Activated naive CD4-positive, alpha-beta T cell treated with anti-CD3 and anti-CD28 coated beads, Interleukin-2, amount 50 U/mL, for 24 hours (primary cell): ENCODE data around the gene ALOX5.

Experiments used
- H3K27ac Mint-ChIP-seq: one replicate; pipeline ENCODE4 v1.8.0; 2021; ENCODE audit warnings: mild to moderate bottlenecking, mixed read lengths
- H3K27me3 Mint-ChIP-seq: one replicate; pipeline ENCODE4 v1.8.0; 2021; ENCODE audit warnings: mixed read lengths
- H3K36me3 Mint-ChIP-seq: one replicate; pipeline ENCODE4 v1.8.0; 2021; ENCODE audit warnings: mixed read lengths
- H3K4me1 Mint-ChIP-seq: one replicate; pipeline ENCODE4 v1.8.0; 2021; ENCODE audit warnings: mixed read lengths
- H3K4me3 Mint-ChIP-seq: one replicate; pipeline ENCODE4 v1.8.0; 2021; ENCODE audit warnings: mild to moderate bottlenecking, mixed read lengths
- H3K9me3 Mint-ChIP-seq: one replicate; pipeline ENCODE4 v1.8.0; 2021; ENCODE audit warnings: mixed read lengths

Gene ALOX5

DNA sequence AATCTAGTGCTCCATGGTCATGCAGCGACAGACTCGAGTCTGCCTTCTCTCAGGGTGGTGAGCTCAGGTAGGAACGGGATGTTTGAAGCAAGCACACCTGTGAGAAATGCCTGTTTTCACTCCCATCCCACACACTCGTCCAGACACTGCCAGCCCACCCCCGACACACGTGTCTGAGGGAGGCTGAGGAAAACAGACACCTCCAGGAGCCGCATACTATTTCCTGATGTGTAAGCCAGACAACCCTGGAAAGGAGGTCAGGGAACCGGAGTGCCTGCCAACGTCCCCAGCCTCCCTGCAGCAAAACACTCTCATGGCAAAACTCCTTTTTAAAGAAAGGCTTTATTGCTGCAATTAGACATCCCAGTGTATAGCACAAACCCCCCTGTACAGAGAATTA lies 80.2 kb downstream of the ALOX5 start:
- Mint-ChIP-seq H3K9me3 (no peaks in the 10 kb centered on the region), H3K27ac (no peak overlapping the region), H3K4me1 (peaks cover 3% of the 10 kb centered on the region), H3K4me3 (no peak overlapping the region), H3K27me3 (no peaks in the 10 kb centered on the region), H3K36me3 (peaks cover 17% of the 10 kb centered on the region)

DNA sequence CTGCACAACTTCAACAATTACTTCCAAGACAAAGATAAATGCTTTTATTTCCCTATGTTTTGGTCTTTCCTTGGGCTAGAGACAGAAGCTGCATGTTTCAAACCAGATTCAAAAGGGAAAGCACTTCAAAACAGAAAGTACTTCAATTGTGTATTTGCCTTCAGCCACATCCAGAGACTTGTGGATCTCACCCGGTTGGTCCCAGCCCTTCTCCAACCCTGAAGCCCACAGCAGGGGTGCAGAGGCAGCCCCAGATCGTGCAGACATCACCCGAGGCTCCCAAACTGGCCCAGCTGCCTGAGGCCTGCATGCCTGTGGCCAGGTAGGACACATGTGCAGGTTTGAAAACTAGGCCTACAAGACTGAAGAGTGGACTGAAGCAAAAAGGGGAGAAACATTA lies 80.8 kb downstream of the ALOX5 start:
- Mint-ChIP-seq H3K27ac (peak overlapping the region; percentile 76), H3K27me3 (no peaks in the 10 kb centered on the region), H3K9me3 (no peaks in the 10 kb centered on the region), H3K36me3 (peaks cover 17% of the 10 kb centered on the region), H3K4me3 (no peak overlapping the region), H3K4me1 (peaks cover 3% of the 10 kb centered on the region)

DNA sequence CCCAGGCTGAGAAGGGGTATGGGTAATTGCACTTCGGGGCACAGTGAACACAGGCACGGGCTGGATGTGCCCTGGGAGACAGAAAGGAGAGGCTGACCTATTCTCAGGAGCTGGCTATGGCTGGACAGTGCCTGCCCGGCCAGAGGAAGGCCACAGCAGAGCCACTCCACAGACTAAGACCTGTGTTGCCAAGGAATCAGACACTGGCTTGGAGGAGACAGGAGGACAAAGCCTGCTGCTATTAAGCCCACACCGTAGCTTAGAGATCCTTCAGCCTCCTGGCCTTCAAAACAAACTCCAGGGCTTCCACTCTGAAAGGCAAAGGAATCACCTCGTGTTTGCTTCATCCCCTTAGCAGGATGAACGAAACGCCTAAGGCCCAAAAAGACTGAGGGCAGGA lies 82.2 kb downstream of the ALOX5 start:
- H3K27ac Mint-ChIP-seq = no peak overlapping the region
- peaks cover 3% of the 10 kb centered on the region for H3K4me1 Mint-ChIP-seq
- H3K4me3 Mint-ChIP-seq = no peak overlapping the region
- H3K36me3 Mint-ChIP-seq = peaks cover 22% of the 10 kb centered on the region
- H3K9me3 Mint-ChIP-seq = no peaks in the 10 kb centered on the region
- H3K27me3 Mint-ChIP-seq = no peaks in the 10 kb centered on the region

DNA sequence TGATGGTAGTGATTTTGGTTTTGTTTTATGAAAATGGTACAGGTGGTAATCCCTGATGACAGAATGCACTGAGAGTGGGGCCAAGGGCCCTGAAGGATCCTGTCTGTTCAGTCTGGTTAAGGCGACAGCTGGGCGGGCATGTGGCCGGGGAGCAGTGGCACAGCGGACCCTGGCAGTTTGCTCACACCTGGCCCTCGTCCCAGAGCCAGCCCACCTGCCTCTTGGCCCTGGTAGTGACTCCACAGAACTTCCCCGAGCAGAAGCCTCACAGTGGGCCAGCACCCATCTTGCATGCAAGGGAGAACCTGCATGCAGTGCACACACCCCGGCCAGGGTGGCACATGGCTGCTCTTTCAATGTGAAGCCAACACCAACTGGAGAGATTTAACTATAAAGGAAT lies 82.8 kb downstream of the ALOX5 start:
- H3K27ac Mint-ChIP-seq = no peak overlapping the region
- no peak overlapping the region for H3K4me3 Mint-ChIP-seq
- no peaks in the 10 kb centered on the region for H3K9me3 Mint-ChIP-seq
- H3K27me3 Mint-ChIP-seq = no peaks in the 10 kb centered on the region
- peaks cover 22% of the 10 kb centered on the region for H3K36me3 Mint-ChIP-seq
- H3K4me1 Mint-ChIP-seq = peaks cover 3% of the 10 kb centered on the region

DNA sequence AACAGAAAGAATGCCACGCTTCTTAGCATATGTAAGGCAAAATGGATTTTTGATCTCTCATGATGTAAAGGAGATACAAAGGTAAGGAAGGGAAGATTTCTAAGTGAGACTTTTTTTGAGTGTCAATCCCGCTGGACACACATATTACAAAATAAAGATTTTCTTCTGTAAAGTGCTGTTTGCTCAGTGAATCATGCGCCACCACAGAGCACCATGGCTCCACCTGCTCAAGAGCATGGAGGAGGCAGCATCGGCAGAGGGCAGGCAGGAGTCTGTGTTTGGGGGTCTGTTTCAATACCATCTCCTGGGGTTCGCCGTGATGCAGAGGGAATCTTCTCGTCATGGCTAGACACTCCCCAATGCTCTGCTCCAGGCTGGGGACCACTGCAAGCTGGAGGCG lies 83.5 kb downstream of the ALOX5 start:
- H3K27me3 Mint-ChIP-seq = no peaks in the 10 kb centered on the region
- no peak overlapping the region for H3K27ac Mint-ChIP-seq
- H3K4me1 Mint-ChIP-seq = peaks cover 3% of the 10 kb centered on the region
- H3K9me3 Mint-ChIP-seq = no peaks in the 10 kb centered on the region
- no peak overlapping the region for H3K4me3 Mint-ChIP-seq
- peaks cover 24% of the 10 kb centered on the region for H3K36me3 Mint-ChIP-seq

DNA sequence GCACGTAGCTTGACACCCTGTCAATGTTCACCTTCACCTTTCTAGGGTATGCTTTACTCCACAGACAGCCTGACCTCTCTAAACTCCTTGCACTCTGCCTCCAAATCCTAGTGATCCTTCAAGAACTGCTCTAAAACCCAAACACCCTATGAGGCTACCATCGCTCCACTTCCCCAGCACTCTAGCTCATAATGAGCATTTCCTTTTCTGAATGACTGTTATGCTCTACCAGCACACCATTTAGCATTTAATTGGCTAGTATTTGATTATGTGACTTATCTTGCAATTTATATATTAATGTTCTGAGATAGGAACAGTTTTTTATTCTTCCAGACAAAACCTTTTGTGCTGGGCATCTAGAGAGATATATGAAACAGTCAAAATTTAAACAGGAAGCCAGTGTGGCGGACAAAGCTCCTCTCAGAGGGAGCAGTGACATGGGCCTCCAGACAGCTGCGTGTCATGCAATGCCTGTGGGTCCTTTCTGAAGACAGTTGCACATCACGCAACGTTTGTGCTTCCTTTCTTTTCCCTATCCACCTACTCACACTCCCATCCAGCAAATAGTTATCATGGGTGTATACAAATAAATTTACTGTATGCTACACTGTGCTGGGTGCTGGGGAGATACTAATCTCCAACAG lies 86.3 kb downstream of the ALOX5 start:
- Mint-ChIP-seq H3K4me1 (peaks cover 11% of the 10 kb centered on the region), H3K4me3 (no peak overlapping the region), H3K27me3 (no peaks in the 10 kb centered on the region), H3K27ac (no peak overlapping the region), H3K9me3 (no peaks in the 10 kb centered on the region), H3K36me3 (peaks cover 24% of the 10 kb centered on the region)

DNA sequence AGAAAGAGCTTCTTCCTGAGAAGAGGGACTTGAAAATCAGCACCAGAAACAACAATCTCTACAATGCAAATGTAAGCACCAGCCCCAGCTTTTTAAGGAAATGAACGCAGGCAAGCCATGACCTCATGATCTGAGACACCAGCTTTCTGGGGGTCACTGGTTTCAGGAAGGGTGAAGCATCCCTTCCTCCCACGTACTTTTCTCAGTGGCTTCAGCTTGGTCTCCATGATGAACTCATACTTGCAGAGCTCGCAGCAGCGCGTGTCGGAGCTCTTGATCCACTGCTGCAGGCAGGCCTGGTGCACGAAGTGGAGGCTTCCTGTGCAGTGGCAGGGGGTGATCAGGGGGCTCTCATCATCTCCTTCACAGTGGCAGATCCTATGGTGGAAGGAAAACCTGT lies 87.0 kb downstream of the ALOX5 start:
- Mint-ChIP-seq H3K36me3 (peaks cover 24% of the 10 kb centered on the region), H3K27ac (no peak overlapping the region)

DNA sequence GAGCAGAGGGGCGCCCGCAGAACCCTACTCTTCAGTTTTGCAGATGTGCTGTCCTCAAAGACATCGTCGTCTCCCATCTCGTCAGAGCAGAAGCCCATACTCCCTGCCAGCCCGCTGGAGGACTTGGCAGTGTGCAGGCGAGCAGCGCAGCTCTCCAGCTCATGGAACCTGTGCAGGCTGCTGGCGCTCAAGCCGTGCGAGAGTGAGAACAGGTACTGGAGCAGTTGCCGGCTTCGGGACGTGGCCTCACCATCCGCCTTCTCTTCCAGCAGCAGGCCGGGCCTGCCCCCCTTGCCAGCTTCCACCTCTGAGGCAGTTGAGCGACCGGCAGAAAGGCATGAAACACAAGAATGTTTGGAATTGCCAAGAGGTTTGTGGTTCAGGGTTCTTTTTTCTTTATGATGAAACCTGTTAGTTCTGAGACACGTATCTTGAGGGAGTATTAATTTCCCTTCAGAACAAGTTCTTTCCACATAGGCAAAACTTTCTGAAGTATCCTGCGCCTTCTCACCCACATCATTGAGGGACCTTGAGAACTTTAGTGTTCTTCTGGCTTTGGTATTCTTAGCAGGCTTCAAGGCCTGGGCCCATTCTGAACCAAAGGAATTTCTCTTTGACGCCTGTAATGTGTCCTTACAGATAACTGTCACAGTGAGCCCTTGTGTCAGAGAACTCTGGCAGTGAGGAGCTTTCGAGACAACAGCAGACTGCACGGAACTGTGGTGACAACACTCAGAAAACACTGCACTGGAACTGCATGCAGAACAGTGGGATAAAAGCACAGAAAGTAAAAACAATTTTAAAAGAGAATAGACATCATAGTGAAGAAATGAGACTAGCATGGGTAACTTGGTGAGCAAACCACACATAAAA lies 89.5 kb downstream of the ALOX5 start:
- Mint-ChIP-seq H3K4me1 (peaks cover 17% of the 10 kb centered on the region), H3K27me3 (no peaks in the 10 kb centered on the region), H3K36me3 (peaks cover 15% of the 10 kb centered on the region), H3K9me3 (no peaks in the 10 kb centered on the region), H3K4me3 (no peak overlapping the region), H3K27ac (no peak overlapping the region)

More for the DNA sequence above, 87.0 kb downstream of the ALOX5 start:
- H3K27me3 Mint-ChIP-seq = no peaks in the 10 kb centered on the region
- peaks cover 17% of the 10 kb centered on the region for H3K4me1 Mint-ChIP-seq
- no peaks in the 10 kb centered on the region for H3K9me3 Mint-ChIP-seq
- H3K4me3 Mint-ChIP-seq = no peak overlapping the region

DNA sequence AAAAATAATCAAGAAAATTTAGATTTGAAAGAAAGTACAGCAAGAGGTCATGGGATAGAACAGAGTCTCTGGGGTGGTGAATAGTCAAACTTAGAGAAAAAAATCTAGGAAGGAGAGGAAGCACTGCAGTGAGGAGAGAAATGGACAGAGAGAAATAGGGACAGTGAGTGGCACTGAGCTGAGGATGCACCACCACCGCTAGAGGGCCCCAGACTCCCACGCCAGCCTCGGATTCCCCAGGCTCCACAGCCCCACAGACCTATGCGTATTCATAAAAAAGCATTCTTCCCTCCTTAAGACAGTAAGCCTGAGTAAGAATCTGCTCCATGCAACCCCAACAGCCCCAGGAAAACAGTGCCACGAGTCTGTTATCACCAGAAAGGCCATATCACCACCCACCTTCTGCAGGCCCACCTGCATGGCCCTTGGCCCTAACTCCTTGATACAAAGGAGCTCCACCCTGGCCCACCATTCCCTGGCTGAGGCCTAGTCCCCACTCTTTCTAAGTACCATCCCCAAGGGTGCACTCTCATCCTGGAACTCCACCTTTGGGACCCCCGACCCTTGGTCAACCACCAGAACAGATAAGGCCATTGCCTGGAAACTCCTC lies 91.0 kb downstream of the ALOX5 start:
- Mint-ChIP-seq H3K4me3 (no peak overlapping the region), H3K27me3 (no peaks in the 10 kb centered on the region), H3K9me3 (no peaks in the 10 kb centered on the region), H3K36me3 (peaks cover 8% of the 10 kb centered on the region), H3K27ac (peak overlapping the region; percentile 19), H3K4me1 (peaks cover 26% of the 10 kb centered on the region)

DNA sequence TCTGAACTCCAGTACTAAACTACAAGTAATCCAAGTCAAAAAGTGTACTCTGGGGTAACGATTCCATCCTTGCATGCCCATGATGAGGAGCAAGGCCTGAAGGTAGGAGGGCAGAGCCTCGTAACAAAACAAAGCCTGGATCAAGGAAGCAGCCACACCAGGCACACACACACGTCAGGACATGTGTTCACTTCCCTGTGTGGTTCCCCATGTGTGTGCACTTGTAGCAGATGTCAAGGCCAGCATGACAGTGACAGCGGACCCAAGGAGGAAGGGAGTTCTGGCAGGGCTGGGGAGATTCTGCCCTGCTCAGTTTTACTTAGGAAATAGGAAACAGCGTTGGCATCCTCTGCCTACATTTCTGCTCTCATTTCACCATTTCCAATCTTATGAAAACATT lies 92.8 kb downstream of the ALOX5 start:
- Mint-ChIP-seq H3K4me3 (no peak overlapping the region), H3K4me1 (peaks cover 41% of the 10 kb centered on the region), H3K36me3 (peaks cover 2% of the 10 kb centered on the region), H3K27ac (no peak overlapping the region), H3K27me3 (no peaks in the 10 kb centered on the region), H3K9me3 (no peaks in the 10 kb centered on the region)

DNA sequence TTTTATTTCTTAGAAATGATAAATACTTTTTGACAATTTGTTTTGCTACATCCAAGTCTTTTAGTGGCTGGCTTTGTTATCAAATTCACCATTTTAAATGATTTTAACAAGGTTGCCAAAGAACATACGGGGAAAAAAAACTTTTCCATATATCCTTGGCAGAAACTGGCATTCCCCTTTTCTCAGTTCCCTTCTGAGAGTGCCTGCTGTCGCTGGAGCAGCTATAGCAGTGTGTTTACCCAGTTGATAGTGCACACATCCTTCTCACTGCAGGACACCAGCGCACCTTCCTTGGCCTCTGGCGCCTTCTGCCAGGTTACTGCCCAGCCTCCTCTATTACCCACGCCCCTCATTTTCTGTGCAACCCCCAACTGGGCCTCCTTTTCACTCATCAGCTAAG lies 94.1 kb downstream of the ALOX5 start:
- no peak overlapping the region for H3K4me3 Mint-ChIP-seq
- peaks cover 49% of the 10 kb centered on the region for H3K4me1 Mint-ChIP-seq
- no peaks in the 10 kb centered on the region for H3K27me3 Mint-ChIP-seq
- H3K9me3 Mint-ChIP-seq = no peaks in the 10 kb centered on the region
- no peaks in the 10 kb centered on the region for H3K36me3 Mint-ChIP-seq
- H3K27ac Mint-ChIP-seq = no peak overlapping the region

DNA sequence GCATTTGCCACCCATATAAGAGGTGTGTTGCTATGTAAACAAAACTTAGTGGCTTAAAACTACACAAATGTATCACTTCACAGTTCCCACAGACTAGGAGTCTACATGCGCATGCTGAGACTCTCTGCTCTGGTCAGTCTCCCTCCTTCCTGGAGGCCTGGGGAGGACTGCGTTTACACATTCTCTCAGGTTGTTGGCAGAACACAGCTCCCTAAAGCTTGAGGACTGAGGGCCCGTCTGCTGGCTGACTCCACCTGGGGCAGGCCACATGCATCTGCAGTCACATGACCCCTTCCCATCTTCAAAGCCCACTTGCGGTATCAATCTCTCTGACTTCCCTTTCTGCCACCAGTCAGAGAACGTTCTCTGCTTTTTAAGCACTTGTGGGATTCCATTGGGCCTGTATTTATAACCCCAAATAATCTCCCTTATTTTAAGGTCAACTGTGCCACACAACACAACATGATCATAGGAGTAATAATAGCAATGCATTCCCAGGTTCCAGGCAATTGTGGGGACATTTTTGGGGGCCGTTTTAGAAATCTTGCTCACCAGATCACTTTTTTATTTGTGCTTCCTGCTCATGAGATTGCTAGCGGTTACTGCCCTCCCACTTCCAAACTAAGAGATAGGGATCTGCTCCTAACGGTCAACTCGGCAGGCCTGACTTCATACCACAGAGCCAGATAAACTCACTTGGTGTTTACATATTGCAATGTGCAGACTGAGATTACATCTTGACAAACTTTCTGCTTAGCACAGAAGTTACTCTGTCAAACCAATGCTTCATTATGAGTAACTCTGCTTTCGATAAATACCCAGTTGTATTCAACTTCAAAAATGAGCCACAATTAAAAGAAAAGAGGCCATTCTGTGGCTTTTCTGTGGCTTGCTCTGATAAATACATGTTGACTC lies 96.3 kb downstream of the ALOX5 start:
- Mint-ChIP-seq H3K36me3 (no peaks in the 10 kb centered on the region), H3K27ac (peak overlapping the region; percentile 94), H3K27me3 (no peaks in the 10 kb centered on the region), H3K9me3 (no peaks in the 10 kb centered on the region), H3K4me3 (peak overlapping the region; percentile 43), H3K4me1 (peaks cover 38% of the 10 kb centered on the region)

DNA sequence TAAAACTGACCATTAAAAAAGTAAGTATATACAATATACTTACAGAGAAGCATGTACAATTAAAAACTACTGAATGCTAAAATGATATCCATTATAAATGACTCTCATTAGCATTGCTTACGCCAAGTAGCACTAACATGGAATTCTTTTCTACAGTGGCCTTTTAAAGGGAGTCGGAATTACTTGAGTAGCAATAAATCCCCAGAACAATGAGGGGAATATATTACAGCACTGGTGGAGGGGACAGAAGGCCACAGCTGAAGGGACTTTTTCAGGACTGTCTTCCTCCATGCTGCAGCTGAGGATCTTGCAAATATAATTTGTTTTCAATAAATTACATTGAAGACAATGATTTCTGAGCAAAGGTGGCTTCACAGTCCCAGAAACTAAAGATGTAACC lies 97.0 kb downstream of the ALOX5 start:
- Mint-ChIP-seq H3K27me3 (no peaks in the 10 kb centered on the region), H3K27ac (no peak overlapping the region), H3K4me3 (no peak overlapping the region), H3K36me3 (peaks cover 4% of the 10 kb centered on the region), H3K4me1 (peaks cover 32% of the 10 kb centered on the region), H3K9me3 (no peaks in the 10 kb centered on the region)

DNA sequence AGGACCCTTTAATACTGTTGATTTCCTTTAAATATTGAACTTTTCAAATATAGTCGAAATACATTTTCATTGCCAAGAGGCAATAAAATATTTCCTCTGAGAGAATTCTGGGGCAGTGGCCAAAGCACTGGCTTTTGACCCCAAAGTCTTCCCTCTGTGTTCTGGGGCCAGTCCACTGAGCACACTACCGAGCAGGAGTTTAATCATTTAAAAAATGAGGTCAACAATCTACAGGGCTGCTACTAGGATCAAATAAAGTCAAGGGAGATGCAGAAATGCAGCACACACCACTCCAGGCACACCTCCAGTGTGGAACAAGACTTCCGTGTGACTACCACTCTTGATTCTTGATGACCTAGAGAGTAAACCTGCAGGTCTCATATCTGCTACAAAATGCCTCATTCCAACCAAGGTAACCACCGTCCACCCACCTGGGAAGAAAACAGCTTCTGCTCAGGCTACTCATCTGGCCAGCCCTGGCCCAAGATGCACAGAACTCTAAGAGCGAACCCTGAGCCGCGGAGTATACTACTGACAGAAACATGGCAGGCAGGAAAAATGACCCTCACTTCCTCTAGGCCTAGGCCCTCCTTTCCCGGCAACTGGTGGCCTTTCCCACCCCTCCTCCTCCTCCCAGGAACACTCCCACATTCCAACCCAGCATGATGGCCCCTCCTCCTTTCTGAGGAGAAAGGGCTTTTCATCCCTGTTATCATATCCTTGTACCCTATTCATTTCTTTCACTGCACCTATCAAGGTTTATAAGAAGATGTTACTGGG lies 97.7 kb downstream of the ALOX5 start:
- peak overlapping the region; percentile 23 for H3K27ac Mint-ChIP-seq
- no peaks in the 10 kb centered on the region for H3K9me3 Mint-ChIP-seq
- H3K4me1 Mint-ChIP-seq = peaks cover 32% of the 10 kb centered on the region
- peaks cover 5% of the 10 kb centered on the region for H3K36me3 Mint-ChIP-seq
- H3K27me3 Mint-ChIP-seq = no peaks in the 10 kb centered on the region
- no peak overlapping the region for H3K4me3 Mint-ChIP-seq

DNA sequence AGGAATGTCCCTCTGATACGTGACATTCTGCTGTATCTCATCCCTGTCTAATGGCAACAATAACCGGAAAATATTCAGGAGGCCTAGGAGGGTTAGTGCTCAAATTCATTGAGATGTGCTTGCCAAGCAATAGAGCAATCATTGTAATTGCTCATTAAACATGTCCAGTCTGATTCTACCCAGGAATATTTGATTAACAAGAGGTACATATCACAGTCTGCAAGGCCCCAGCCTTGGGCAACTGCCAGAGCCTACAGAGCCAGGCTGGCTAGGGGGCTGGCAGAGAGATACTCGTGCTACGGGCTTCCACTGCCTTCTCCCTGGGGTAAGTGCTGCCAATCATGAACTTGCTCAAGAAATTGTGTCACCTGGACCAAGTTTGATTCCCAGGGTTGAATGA lies 99.1 kb downstream of the ALOX5 start:
- peaks cover 16% of the 10 kb centered on the region for H3K36me3 Mint-ChIP-seq
- no peak overlapping the region for H3K27ac Mint-ChIP-seq
- no peak overlapping the region for H3K4me3 Mint-ChIP-seq
- H3K4me1 Mint-ChIP-seq = peaks cover 32% of the 10 kb centered on the region
- peaks cover 3% of the 10 kb centered on the region for H3K9me3 Mint-ChIP-seq
- no peaks in the 10 kb centered on the region for H3K27me3 Mint-ChIP-seq
